NCI-H524 (cell line): ENCODE measurements around the gene HOOK2.

Experiments used
- DNase-seq, 2 experiments: peaks; one replicate each; lab custom pipeline; 2025; lab: John Stamatoyannopoulos, UW

The HOOK2 gene

DNA sequence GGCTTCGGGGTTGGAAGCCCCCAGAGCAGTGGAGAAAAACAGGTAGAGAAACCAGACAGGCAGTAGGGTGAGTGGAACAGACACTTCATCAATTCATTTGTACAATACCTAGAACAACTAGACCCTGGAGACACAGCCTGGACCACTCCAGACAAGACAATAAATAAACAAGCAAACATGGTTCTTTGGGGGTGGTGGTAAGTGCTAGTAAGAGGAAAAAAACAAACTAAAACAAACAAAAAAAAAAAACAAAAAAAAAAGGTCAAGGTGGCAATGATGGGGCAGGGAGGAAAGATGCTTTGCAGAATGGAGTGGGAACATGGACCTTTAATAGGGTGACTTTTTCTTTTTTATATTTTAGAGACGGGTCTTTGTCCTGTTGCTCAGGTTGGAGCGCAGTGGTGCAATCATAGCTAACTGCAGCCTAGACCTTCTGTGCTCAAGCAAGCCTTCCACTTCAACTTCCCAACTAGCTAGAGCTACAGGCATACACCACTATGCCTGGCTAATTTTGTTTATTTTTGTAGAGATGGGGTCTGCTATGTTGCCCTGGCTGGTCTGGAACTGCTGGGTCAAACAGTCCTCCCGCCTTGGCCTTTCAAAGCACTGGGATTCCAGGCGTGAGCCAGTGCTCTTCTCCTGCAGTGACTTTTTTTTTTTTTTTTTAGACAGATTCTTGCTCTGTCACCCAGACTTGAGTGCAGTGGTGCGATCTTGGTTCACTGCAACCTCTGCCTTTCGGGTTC, 19.0 kb upstream of the HOOK2 start:
- DNase-seq = no peak

DNA sequence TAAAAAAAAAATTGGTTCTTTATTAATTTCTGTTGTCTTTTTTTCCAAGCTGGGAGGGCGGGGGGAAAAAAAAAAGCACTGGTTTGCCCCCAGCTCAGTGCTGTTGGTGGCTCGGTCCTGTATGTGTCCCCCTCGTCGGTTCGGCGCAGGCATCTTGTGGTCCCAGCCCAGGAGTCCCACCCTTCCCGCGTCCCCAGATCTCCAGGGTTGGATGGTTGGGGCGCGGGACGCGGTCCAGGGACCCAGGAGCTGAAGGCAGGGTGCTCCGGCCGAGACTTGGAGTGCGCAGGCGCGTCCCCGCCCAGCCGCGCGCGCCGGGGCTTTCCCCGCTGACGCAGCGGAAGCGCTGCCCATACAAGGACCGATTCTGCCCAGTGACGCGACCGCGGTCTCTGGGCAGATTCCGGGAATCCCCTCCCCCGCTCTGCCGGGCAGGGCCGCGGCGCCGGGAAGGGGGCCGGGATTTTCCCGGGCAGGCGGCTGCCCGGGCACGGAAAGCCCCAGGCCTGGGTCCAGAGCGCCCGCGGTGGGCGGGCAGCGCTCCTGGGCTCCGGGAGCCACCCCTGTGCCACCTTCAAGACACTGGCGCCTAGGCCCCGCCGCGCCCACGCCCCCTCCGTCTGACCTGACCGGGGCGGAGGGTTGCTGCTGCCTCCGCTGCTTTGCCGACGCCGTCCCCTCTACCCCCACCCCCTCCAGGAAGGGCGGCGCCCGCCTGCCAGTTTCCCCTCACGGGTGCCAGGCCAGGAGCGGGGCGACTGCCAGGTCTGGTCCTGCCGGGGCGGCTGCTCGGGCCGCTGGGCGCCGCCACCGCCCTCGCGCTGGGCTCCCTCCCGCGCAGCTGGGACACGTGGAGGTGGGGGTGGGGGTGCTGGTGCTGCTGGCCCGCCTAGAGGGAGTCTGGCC, 18.2 kb upstream of the HOOK2 start:
- DNase-seq = peak; percentile 88 to 94

DNA sequence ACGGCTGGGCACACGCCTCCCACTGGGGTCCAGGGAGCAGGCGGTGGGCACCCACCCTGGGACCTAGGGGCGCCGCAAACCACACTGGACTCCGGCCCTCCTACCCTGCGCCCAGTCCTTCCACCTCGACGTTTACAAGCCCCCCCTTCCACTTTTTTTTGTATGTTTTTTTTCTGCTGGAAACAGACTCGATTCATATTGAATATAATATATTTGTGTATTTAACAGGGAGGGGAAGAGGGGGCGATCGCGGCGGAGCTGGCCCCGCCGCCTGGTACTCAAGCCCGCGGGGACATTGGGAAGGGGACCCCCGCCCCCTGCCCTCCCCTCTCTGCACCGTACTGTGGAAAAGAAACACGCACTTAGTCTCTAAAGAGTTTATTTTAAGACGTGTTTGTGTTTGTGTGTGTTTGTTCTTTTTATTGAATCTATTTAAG, 17.5 kb upstream of the HOOK2 start:
- no peak for DNase-seq

DNA sequence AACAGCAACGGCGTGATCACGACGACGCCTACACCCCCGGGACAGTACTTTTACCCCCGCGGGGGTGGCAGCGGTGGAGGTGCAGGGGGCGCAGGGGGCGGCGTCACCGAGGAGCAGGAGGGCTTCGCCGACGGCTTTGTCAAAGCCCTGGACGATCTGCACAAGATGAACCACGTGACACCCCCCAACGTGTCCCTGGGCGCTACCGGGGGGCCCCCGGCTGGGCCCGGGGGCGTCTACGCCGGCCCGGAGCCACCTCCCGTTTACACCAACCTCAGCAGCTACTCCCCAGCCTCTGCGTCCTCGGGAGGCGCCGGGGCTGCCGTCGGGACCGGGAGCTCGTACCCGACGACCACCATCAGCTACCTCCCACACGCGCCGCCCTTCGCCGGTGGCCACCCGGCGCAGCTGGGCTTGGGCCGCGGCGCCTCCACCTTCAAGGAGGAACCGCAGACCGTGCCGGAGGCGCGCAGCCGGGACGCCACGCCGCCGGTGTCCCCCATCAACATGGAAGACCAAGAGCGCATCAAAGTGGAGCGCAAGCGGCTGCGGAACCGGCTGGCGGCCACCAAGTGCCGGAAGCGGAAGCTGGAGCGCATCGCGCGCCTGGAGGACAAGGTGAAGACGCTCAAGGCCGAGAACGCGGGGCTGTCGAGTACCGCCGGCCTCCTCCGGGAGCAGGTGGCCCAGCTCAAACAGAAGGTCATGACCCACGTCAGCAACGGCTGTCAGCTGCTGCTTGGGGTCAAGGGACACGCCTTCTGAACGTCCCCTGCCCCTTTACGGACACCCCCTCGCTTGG, 16.9 kb upstream of the HOOK2 start:
- DNase-seq = peak; percentile 61 to 85

DNA sequence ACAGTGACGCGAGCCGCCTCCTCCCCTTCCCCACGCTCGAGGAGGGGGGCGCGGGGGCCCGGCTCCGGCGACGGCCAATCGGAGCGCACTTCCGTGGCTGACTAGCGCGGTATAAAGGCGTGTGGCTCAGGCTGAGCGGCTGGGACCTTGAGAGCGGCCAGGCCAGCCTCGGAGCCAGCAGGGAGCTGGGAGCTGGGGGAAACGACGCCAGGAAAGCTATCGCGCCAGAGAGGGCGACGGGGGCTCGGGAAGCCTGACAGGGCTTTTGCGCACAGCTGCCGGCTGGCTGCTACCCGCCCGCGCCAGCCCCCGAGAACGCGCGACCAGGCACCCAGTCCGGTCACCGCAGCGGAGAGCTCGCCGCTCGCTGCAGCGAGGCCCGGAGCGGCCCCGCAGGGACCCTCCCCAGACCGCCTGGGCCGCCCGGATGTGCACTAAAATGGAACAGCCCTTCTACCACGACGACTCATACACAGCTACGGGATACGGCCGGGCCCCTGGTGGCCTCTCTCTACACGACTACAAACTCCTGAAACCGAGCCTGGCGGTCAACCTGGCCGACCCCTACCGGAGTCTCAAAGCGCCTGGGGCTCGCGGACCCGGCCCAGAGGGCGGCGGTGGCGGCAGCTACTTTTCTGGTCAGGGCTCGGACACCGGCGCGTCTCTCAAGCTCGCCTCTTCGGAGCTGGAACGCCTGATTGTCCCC, 16.1 kb upstream of the HOOK2 start, which contains the start of gene JUNB:
Gene JUNB (plus strand): TSS at position 142 of the 706 bp plus-strand sequence. CDS start 286 bp downstream, at position 428.
- peak; percentile 91 to 95 for DNase-seq

DNA sequence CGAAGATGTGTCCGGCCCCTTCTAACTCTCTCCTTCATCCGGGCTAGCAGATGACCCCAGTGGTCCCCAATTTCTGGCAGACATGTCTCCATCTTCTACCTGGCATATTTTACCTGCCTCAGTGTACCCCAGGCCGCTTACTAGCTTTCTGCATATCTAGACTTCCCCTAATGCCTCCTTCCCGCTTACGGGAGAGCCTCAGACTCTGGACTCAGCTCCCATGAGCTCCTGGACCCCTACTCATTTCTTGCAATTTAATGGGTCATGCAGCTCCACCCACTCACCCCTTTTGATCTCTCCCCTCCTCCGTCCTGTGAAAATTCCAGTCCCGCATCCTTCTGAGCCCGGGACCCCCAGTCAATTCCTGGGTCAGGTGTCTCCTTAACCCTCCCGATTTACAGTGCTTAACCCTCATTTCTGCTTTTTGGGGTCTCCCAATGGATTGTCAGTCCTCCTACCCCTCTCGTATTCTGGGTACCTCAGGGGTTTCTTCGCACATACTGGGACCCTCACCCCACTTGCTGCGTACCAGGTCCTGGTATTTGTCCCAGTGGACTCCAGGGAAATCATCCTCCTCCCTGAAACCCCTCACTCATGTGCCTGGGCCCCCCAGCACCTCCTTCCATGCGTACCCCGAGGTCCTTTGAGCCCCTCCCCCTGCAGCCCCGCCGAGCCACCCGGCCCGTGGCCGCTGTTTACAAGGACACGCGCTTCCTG, 15.4 kb upstream of the HOOK2 start:
- DNase-seq = no peak

DNA sequence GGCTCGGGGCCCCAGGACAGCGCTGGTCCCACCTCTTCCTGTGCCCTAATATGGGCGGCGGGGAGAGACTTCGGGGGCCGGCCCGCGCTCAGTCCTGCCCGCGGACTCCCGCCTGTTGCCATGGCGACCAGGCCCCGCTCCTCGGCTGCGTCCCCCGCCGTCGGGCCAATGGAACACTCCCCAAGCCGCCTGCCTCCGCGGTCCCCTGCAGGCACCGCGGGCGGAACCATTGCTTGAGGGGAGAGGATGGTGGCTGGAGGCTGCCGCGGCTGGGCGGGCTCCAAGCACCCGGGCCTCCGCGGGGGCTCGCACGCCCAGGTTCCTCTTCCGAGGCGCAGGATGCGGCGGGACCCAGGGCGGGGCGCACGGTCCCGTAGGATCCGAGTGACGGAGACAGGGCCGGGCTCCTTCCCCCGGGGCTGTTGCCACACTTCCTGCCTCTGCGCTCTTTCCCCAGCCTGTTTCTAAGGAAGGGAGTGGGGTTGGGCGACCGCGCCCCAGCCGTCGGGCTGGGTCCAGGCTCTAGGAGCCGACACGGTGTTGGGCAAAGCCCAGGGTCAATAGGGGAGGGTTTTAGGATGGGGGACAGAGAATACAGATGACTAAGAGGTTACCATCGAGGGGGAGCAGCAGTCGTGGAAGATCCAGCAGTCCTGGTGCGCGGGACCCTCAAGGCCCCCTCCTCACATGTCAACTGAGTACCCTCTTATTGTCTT, 14.7 kb upstream of the HOOK2 start:
- DNase-seq = peak; percentile 95 to 97

DNA sequence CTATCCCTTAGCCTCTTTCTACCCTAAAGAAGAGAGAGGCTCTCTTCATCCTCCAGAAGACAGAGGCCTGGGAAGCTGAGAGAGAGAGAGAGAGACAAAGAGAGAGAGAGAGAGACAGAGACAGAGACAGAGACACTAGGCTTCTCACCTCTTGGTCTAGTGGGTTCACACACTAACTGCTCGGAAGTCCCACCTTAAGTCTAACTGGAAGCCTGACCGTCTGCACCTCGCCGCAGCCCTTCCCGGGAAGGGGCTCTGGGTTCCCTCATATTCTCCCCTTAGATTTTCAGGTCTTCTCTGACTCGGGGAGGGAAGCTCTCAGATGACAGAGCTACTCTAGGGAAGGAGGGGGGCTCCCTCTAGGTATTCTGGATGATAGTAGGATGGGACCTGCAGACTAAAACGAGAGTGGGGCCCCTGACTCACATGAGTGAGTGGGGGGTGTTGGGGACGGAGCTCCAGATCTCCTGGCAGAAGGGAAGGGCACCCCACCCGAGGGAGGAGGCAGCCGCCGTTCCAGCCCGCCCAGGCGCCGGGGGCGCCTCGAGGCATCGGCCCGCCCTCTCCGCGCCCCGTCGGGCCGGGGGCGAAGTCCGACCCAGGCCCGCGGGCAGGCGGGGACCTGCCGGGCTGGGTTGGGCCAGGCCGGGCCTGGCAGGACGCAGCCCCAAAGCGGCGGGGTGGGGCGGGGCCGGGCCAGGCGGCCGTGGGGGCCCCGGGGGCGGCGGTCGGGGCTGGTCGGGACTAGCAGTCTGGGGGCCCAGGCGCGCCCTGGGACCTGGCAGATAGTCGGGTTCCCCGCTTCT, 13.9 kb upstream of the HOOK2 start:
- peak in 1 of 2 experiments; percentile 46 for DNase-seq

DNA sequence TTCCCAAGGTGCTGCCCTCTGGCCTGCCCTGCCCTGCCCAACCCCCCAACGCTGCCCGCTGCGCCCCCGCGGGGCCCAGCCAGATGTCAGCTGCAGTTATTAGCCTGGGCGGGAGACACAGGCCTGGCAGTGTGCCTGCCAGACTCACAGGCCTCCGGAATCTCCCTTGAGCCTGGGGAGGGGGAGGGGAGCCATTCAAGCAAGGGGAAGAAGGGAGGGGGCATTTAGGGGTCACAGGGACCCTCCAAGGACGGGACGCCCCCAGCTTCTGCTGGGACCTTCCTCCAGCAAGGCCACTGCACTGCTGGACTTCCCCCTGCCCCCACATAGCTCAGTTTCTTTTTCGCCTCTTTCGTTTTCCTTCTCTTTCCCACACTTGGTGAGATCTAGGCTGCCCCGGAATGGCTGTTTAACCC, 13.3 kb upstream of the HOOK2 start:
- peak; percentile 86 to 90 for DNase-seq

DNA sequence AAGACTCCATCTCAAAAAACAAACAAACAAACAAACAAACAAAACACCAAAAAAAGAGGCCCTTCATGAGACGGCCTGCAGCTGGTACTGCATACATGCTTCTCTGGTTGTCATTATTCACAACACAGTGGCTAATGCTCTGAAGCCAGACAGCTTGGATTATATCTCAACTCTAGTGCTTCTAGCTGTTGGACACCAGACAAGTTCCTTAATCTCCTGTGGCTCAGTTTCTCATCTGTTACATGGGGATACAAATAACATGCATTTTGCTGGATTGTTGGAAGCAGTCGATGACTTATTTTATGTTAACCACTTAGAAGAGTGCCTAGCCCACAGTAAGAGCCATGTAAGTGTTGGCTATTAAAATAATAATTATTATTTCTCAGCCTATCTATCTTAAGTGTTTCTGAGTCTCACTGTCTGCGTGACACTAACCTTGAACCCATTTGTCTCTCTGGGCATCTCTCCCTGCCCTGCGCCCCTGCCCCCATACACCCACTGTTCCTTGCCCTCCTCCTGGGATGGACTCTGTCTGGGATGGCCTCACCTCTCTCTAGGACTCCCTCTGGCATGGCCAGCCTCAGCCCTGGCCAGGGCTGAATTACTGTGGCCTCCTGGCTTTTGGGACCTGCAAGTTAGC, 12.8 kb upstream of the HOOK2 start:
- peak; percentile 38 to 68 for DNase-seq

DNA sequence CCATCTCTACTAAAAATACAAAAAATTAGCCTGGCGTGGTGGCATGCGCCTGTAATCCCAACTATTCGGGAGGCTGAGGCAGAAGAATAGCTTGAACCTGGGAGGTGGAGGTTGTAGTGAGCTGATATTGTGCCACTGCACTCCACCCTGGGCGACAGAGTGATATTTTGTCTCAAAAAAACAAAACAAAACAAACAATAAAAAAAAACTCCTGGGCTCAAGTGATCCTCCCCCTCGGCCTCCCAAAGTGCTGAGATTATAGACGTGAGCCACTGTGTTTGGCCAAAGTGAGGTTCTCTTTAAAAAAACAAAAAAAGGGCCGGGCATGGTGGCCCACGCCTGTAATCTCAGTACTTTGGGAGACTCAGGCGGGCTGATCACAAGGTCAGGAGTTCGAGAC, 12.1 kb upstream of the HOOK2 start:
- no peak for DNase-seq

DNA sequence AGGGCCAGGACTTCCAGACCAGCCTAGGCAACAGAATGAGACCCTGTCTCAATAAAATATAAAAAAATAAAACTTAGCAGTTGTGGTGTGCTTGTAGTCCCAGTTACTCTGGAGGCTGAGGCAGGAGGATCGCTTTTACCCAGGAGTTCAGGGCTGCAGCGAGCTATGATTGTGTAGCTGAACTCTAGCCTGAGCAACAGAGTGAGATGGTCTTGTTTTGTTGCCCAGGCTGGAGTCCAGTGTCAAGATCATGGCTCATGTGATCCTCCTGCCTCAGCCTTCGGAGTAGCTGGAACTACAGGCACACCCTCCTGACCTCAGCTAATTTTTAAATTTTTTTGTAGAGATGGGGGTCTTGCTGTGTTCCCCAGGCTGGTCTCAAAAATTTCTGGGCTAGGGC, 11.6 kb upstream of the HOOK2 start:
- DNase-seq = no peak

DNA sequence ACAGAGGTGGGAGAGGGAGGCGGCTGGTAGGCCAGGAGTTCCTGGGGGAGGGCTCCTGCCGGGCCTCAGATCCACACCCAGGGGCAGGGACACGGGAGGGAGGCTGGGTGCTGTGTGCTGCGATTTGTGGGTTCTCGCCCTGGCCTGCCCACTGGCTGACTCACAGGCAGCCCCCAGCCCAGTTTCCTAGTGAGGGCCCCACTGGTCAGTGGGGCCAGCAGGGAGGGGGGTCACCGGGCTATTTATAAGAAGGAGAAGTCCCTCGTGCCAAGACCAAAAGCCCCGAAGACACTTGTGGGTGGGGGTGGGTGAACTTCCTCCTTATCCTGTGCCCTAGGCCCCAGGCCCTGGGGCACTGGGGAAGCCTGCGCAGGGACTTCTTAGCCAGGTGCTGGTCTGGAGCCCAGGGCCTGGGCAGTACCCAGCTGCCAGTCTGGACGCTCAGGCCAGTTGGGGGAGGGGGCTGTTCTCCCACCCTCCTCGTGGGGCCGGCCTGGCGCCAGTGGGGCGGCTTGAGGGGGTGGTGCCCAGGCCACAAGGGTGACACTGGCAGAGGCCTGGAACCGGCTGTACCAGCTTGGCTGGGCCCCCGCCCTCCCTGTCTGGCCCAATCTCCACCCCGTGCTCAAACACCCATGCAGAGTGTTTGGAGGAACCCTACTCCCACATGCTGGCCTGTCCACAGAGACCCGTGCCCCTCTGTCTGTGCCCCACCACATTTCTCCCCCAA, 11.0 kb upstream of the HOOK2 start:
- no peak for DNase-seq

DNA sequence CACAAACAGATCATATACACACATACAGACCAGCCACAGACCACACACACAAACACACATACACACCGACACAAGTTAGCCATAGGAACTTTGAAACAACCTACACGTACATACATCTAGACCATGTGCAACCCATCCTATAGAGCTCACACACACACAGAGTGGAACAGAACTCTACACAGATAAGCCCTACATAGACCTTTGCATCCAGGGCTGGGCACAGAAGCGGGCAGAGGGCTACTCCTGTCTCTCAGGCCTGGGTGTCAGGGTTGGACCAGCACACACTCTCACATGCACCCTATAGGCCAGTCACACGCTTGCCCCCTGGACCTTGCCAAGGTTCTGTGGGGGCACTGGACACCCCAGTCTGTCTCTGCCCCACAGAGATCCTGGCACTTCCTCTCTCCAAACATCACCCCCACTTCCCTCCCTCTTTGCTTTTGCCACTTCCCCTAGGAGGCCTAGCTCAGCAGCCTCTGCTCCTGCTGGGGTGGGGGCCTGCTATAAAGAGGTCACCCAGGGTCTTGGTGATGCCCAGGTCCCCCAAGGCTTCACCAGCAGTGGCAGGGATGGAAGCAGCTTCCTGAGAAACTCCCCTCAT, 10.2 kb upstream of the HOOK2 start:
- no peak for DNase-seq

DNA sequence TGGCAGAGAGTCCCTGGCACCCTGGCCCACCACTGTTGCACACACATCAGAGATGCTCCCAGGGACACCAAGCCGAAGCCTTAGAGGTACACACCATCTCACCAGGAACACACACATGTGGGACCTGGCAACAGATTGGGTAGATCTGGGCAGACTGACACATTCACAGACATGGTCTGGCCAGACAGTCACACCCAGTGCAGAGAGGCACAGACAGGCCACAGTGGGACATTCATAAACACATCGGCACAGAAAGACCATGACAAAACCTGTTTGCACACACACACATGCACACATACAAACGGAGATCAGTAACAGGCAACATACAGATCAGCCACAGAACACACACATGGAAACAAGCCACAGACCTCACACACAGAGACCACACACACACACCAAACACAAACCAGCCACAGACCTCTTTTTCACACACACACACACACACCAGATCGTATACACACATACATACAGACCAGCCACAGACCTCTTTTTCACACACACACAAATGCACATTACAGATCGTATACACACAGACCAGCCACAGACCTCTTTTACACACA, 9.6 kb upstream of the HOOK2 start:
- DNase-seq = no peak

DNA sequence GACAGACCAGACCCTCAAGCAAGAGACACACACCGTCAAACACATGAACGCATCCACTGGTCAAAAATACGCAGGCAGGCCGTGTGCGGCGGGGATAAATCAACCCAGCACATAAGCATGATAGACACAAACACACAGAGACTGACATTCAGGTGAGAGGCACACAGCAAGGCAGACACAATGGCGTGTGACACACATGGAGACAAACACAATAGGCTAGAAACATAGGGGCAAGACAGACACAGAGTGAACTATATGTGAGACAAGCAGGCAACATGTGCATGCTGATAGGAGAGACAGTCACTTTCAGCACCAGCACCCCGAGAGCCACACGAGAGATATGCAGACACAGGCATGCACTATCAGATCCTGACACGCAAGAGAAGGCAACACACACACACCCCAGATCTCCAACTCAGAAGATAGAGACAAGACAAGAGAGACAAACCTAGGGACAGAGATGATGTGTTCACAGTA, 9.1 kb upstream of the HOOK2 start:
- DNase-seq = no peak

DNA sequence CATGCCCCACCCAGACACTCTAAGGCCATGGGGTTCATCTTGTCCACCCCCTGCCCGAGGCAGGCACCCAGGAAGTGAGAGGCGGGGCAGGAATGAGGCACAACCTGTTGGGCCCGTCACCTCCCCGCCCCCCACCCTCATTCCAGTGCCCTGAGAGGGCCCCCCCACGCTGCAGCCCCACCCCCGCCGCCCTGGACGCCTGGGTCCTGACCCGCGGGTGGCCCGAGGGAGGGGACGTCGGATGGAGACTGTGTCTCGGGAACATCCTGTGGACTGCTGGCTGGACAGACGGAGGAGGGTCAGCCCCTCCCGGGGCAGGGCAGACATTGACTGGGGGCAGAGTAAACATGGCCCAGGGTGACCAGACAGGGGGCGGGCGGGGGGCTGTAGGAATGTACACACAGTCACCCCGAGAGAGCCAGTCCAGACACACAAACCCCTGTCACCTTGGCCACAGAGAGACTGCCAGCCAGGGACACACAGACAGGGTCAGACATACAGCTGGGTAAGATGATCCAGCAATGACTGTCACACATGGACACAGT, 8.6 kb upstream of the HOOK2 start:
- DNase-seq = no peak
